Fibroblast of lung (primary cell): Measurements from ENCODE around the gene INHBE. TPM values are rescaled to one million over a fixed set of nuclear protein-coding genes. Genes with fewer than 3 reads are reported as not detected.

Experiments used
- DNase-seq, 2 donors: peaks; one replicate each; pipeline versions ENCODE4 v3.0.0 to v3.0.0-alpha.2; 2010; ENCODE audit warnings: low read depth in 2 of 2
- H2AFZ ChIP-seq: 2 replicates; pipeline ENCODE4 v1.5.1; 2012; ENCODE audit warnings: low read length, control low read depth, inconsistent platforms
- H3K27ac ChIP-seq: 2 replicates; pipeline ENCODE4 v1.5.1; 2011; ENCODE audit warnings: low read length, control low read depth; ENCODE audit not compliant: insufficient read depth
- H3K27me3 ChIP-seq: 2 replicates; pipeline ENCODE4 v1.5.1; 2011; ENCODE audit warnings: mild to moderate bottlenecking, low read length; ENCODE audit not compliant: control insufficient read depth, insufficient read depth
- H3K36me3 ChIP-seq: 2 replicates; pipeline ENCODE4 v1.5.1; 2011; ENCODE audit warnings: low read length; ENCODE audit not compliant: control insufficient read depth, insufficient read depth
- H3K4me1 ChIP-seq: 2 replicates; pipeline ENCODE4 v1.5.1; 2011; ENCODE audit warnings: low read length; ENCODE audit not compliant: control insufficient read depth, insufficient read depth; ENCODE audit errors: extremely low read depth
- H3K4me2 ChIP-seq: 2 replicates; pipeline ENCODE4 v1.5.1; 2011; ENCODE audit warnings: low read length, control low read depth; ENCODE audit not compliant: insufficient read depth; ENCODE audit errors: extremely low read depth
- H3K4me3 ChIP-seq, 4 experiments: fragments of 200-600 bp in 1 of 4; sonication (generic) in 1 of 4; replicated peaks in 1 of 4; 2 replicates each; pipeline ENCODE4 v1.5.1; 2011 to 2016; ENCODE audit warnings: low read length in 4 of 4, low read depth in 3 of 4, mild to moderate bottlenecking in 3 of 4, control low read depth in 2 of 4, inconsistent platforms in 1 of 4, mixed read lengths in 1 of 4; ENCODE audit not compliant: insufficient read depth in 1 of 4; ENCODE audit errors: control extremely low read depth in 1 of 4
- H3K79me2 ChIP-seq: 2 replicates; pipeline ENCODE4 v1.5.1; 2012; ENCODE audit warnings: mild to moderate bottlenecking, low read length, inconsistent platforms; ENCODE audit not compliant: control insufficient read depth, insufficient read depth
- H3K9ac ChIP-seq: 2 replicates; pipeline ENCODE4 v1.5.1; 2011; ENCODE audit warnings: mild to moderate bottlenecking, low read length, control low read depth; ENCODE audit not compliant: insufficient read depth
- H3K9me3 ChIP-seq: 2 replicates; pipeline ENCODE4 v1.5.1; 2012; ENCODE audit warnings: low read depth, low read length; ENCODE audit not compliant: control insufficient read depth, insufficient read depth
- H4K20me1 ChIP-seq: 2 replicates; pipeline ENCODE4 v1.5.1; 2011; ENCODE audit warnings: low read length; ENCODE audit not compliant: control insufficient read depth, insufficient read depth; ENCODE audit errors: extremely low read depth
- EZH2 ChIP-seq: IDR thresholded peaks from 2 replicates; pipeline ENCODE4 v1.5.1; 2012; ENCODE audit warnings: low read length, control low read depth, mild to moderate bottlenecking; ENCODE audit errors: missing control alignments
- polyA plus RNA-seq, 2 donors: library from polyadenylated mRNA; depleted of rRNA in 1 of 2; stranded (reverse) in 1 of 2; unstranded in 1 of 2; fragments of >200 nt; gene quantifications; 2 replicates each; pipeline ENCODE4 v1.2.1, GENCODE V29; 2011 to 2012; ENCODE audit warnings: missing spikeins in 1 of 2
- total RNA-seq: library from RNA; depleted of rRNA; stranded (reverse); fragments of >200 nt; gene quantifications from 2 replicates; pipeline ENCODE4 v1.2.1, GENCODE V29; 2014
- TF ChIP-seq, protein P1 (sequence below), 2 donors: IDR thresholded peaks in 1 of 2; conservative IDR thresholded peaks in 1 of 2; 1 replicate in 1 of 2; 2 replicates in 1 of 2; pipeline ENCODE4 v1.5.1; 2011 to 2012; ENCODE audit warnings: low read length in 2 of 2, control low read depth in 1 of 2, inconsistent platforms in 1 of 2, low read depth in 1 of 2, mild to moderate bottlenecking in 1 of 2

The INHBE gene
- total and polyA plus RNA-seq, 2 donors (not counting 1 experiment from before 2014, with no cell fraction given): 0.67 to 26.4 TPM

DNA sequence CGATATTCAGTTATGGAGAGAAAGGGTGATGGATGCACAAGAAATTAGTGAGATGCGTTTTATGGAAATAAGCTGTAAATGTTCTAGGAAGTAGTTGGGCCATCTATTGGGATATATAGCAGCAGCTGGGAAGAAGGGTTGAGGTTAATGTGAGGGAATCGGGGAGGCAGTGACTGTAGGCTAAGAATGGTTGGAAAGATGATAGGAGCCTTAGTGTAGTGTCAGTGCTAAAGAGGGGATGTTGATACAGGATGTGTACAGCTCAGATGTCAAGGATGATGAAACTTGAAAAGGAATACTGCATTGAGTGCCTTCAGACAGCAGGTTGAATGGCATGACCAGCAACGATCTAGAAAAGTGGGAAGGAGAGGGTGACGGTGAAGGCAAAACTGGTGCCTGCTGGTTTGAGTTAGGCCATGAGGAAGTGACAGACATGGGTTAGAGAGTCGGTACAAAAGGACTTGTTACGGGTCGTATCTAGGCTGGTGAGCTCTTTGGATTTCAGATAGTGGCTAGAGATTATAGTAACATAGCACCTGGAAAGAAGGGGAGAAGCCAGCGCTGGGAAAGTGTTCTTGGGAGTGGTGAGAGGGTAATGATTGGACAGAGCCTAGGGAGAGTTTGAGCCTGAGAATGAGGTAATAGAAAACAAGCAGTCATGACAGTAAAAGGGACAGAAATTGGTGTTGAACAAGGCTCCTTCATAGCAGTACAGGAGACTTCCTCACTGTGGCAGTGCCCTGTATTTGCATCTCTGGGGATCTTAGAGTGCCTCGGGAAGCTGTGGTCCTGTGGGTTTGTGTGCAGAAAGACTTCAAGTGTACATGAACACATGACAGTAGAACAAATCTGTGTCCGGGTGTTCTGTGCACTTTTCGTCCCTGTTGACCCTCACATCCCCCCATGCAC, 42.4 kb downstream of the INHBE start:
- no peaks in the 10 kb centered on the region for H3K4me1 ChIP-seq
- H4K20me1 ChIP-seq: no peaks in the 10 kb centered on the region
- no peak overlapping the region for H3K4me2 ChIP-seq
- peaks cover 23% of the 10 kb centered on the region for H3K36me3 ChIP-seq
- no peak overlapping the region for H2AFZ ChIP-seq
- H3K27ac ChIP-seq: no peak overlapping the region
- TF ChIP-seq, protein P1, sequence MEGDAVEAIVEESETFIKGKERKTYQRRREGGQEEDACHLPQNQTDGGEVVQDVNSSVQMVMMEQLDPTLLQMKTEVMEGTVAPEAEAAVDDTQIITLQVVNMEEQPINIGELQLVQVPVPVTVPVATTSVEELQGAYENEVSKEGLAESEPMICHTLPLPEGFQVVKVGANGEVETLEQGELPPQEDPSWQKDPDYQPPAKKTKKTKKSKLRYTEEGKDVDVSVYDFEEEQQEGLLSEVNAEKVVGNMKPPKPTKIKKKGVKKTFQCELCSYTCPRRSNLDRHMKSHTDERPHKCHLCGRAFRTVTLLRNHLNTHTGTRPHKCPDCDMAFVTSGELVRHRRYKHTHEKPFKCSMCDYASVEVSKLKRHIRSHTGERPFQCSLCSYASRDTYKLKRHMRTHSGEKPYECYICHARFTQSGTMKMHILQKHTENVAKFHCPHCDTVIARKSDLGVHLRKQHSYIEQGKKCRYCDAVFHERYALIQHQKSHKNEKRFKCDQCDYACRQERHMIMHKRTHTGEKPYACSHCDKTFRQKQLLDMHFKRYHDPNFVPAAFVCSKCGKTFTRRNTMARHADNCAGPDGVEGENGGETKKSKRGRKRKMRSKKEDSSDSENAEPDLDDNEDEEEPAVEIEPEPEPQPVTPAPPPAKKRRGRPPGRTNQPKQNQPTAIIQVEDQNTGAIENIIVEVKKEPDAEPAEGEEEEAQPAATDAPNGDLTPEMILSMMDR (conservative IDR thresholded peaks at IDR 0.05 in 1 of 2, IDR thresholded peaks at IDR 0.05 in 1 of 2; ENCODE audit: low read depth in 1 of 2, low read length in 2 of 2): no peak
- TF ChIP-seq EZH2: no peak
- H3K9me3 ChIP-seq: no peaks in the 10 kb centered on the region
- H3K4me3 ChIP-seq: no peak overlapping the region
- no peaks in the 10 kb centered on the region for H3K27me3 ChIP-seq
- no peaks in the 10 kb centered on the region for H3K79me2 ChIP-seq
- no peak for DNase-seq
- H3K9ac ChIP-seq: no peak overlapping the region

DNA sequence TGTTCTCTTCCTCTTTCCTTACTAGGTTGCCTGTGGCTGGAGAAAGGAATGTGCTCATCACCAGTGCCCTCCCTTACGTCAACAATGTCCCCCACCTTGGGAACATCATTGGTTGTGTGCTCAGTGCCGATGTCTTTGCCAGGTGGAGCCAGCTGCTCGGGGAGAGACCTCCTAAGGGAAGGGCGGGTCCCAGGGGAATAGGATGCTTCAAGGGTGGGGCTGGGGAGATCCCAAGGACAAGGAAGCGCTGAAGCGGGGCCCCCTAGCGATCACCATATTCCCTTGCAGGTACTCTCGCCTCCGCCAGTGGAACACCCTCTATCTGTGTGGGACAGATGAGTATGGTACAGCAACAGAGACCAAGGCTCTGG, 43.0 kb downstream of the INHBE start:
- no peak for DNase-seq
- peaks cover 21% of the 10 kb centered on the region for H3K36me3 ChIP-seq
- H3K79me2 ChIP-seq: no peaks in the 10 kb centered on the region
- no peak overlapping the region for H2AFZ ChIP-seq
- TF ChIP-seq, protein P1 (conservative IDR thresholded peaks at IDR 0.05 in 1 of 2, IDR thresholded peaks at IDR 0.05 in 1 of 2; ENCODE audit: low read depth in 1 of 2, low read length in 2 of 2): no peak
- no peak for TF ChIP-seq EZH2
- no peaks in the 10 kb centered on the region for H3K4me1 ChIP-seq
- no peaks in the 10 kb centered on the region for H3K9me3 ChIP-seq
- H3K27ac ChIP-seq: no peak overlapping the region
- no peaks in the 10 kb centered on the region for H3K27me3 ChIP-seq
- no peak overlapping the region for H3K9ac ChIP-seq
- no peak overlapping the region for H3K4me2 ChIP-seq
- H3K4me3 ChIP-seq: no peak overlapping the region
- H4K20me1 ChIP-seq: no peaks in the 10 kb centered on the region

DNA sequence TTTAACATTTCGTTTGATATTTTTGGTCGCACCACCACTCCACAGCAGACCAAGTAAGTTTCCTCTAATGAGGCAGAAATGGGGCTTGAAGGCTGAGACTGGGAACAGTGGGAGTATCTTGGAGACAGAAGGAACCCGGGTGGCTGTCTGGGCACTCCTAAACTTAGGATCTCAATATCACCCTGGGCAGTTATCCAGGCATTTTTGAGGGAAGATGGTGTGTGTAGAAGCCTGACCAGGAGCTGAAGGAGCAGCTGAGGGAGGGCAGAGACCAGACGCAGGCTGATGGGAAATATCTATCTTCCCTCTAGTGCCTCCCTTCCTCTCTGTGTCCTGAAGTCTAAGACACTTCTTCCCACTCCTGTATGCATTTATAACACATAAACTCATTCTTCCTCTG, 43.5 kb downstream of the INHBE start:
- H3K36me3 ChIP-seq: peaks cover 23% of the 10 kb centered on the region
- no peaks in the 10 kb centered on the region for H3K79me2 ChIP-seq
- H3K4me3 ChIP-seq: no peak overlapping the region
- DNase-seq: no peak
- no peak overlapping the region for H3K9ac ChIP-seq
- TF ChIP-seq, protein P1 (conservative IDR thresholded peaks at IDR 0.05 in 1 of 2, IDR thresholded peaks at IDR 0.05 in 1 of 2; ENCODE audit: low read depth in 1 of 2, low read length in 2 of 2): no peak
- TF ChIP-seq EZH2: no peak
- no peaks in the 10 kb centered on the region for H3K27me3 ChIP-seq
- no peaks in the 10 kb centered on the region for H4K20me1 ChIP-seq
- H3K9me3 ChIP-seq: no peaks in the 10 kb centered on the region
- H3K4me1 ChIP-seq: no peaks in the 10 kb centered on the region
- H2AFZ ChIP-seq: no peak overlapping the region
- no peak overlapping the region for H3K27ac ChIP-seq
- H3K4me2 ChIP-seq: no peak overlapping the region
